Measurements from ENCODE around the gene RAMP2.

Gene RAMP2

DNA sequence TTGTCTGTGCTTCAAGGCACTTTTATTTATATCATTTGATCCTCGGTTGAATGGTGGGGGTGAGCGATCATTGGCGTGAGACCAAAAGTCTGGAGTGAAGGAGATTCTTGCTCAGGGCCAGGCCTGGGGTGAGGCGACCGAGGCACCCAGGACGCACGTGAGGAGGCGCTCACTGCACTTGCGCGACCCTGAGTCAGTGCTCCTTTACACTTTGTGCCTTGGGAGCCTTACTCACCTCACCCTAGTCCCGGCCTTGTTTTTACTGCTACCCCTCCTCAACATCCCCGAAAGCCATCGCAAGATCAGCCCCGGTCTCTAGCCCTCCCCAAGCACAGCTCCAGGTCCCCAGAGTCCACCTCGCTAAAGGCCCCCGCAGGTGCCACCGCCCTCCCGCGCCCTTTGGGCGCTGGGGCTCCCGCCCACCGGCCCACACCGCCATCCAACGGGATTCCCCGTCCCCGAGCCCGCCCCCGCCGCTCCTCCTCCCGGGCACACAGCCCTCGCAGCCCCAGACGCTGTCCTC lies 16.7 kb upstream of the RAMP2 start (continued):
- TF ChIP-seq, protein P1, sequence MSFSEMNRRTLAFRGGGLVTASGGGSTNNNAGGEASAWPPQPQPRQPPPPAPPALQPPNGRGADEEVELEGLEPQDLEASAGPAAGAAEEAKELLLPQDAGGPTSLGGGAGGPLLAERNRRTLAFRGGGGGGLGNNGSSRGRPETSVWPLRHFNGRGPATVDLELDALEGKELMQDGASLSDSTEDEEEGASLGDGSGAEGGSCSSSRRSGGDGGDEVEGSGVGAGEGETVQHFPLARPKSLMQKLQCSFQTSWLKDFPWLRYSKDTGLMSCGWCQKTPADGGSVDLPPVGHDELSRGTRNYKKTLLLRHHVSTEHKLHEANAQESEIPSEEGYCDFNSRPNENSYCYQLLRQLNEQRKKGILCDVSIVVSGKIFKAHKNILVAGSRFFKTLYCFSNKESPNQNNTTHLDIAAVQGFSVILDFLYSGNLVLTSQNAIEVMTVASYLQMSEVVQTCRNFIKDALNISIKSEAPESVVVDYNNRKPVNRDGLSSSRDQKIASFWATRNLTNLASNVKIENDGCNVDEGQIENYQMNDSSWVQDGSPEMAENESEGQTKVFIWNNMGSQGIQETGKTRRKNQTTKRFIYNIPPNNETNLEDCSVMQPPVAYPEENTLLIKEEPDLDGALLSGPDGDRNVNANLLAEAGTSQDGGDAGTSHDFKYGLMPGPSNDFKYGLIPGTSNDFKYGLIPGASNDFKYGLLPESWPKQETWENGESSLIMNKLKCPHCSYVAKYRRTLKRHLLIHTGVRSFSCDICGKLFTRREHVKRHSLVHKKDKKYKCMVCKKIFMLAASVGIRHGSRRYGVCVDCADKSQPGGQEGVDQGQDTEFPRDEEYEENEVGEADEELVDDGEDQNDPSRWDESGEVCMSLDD (tag by site-specific recombination; IDR thresholded peaks at IDR 0.05): peak; percentile 68; the same call in 1 of the 2 replicates
- TF ChIP-seq ZNF302 (tag by site-specific recombination; IDR thresholded peaks at IDR 0.05; ENCODE audit: low read depth) (no peak), ZNF146 (tag by site-specific recombination; IDR thresholded peaks at IDR 0.05) (no peak), ZNF10 (tag by site-specific recombination; IDR thresholded peaks at IDR 0.05) (no peak), ZBTB11 (tag by site-specific recombination; conservative IDR thresholded peaks at IDR 0.05; ENCODE audit: low read depth) (no peak; the same call in 1 of the 2 replicates), ZNF184 (tag by site-specific recombination; IDR thresholded peaks at IDR 0.05) (no peak), AEBP2 (tag by site-specific recombination; IDR thresholded peaks at IDR 0.05; ENCODE audit: borderline replicate concordance) (no peak), ZFP69B (tag by site-specific recombination; IDR thresholded peaks at IDR 0.05) (no peak), ZNF513 (tag by site-specific recombination; IDR thresholded peaks at IDR 0.05) (no peak), ZNF529 (tag by site-specific recombination; IDR thresholded peaks at IDR 0.05; ENCODE audit: insufficient replicate concordance) (no peak), ZBTB26 (tag by site-specific recombination; optimal IDR thresholded peaks at IDR 0.05) (no peak), ZNF404 (tag by site-specific recombination; IDR thresholded peaks at IDR 0.05) (no peak), ZNF140 (tag by site-specific recombination; IDR thresholded peaks at IDR 0.05) (no peak)
- TF ChIP-seq, protein P2, sequence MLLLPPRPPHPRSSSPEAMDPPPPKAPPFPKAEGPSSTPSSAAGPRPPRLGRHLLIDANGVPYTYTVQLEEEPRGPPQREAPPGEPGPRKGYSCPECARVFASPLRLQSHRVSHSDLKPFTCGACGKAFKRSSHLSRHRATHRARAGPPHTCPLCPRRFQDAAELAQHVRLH (tag by site-specific recombination; IDR thresholded peaks at IDR 0.05): no peak
- TF ChIP-seq, protein P3, sequence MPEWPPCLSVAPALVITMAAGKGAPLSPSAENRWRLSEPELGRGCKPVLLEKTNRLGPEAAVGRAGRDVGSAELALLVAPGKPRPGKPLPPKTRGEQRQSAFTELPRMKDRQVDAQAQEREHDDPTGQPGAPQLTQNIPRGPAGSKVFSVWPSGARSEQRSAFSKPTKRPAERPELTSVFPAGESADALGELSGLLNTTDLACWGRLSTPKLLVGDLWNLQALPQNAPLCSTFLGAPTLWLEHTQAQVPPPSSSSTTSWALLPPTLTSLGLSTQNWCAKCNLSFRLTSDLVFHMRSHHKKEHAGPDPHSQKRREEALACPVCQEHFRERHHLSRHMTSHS (tag by site-specific recombination; IDR thresholded peaks at IDR 0.05): no peak
- TF ChIP-seq, protein P4, sequence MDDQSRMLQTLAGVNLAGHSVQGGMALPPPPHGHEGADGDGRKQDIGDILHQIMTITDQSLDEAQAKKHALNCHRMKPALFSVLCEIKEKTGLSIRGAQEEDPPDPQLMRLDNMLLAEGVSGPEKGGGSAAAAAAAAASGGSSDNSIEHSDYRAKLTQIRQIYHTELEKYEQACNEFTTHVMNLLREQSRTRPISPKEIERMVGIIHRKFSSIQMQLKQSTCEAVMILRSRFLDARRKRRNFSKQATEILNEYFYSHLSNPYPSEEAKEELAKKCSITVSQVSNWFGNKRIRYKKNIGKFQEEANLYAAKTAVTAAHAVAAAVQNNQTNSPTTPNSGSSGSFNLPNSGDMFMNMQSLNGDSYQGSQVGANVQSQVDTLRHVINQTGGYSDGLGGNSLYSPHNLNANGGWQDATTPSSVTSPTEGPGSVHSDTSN (CRISPR knock-in tag; IDR thresholded peaks at IDR 0.05): no peak
- TF ChIP-seq, protein P5, sequence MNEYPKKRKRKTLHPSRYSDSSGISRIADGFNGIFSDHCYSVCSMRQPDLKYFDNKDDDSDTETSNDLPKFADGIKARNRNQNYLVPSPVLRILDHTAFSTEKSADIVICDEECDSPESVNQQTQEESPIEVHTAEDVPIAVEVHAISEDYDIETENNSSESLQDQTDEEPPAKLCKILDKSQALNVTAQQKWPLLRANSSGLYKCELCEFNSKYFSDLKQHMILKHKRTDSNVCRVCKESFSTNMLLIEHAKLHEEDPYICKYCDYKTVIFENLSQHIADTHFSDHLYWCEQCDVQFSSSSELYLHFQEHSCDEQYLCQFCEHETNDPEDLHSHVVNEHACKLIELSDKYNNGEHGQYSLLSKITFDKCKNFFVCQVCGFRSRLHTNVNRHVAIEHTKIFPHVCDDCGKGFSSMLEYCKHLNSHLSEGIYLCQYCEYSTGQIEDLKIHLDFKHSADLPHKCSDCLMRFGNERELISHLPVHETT (tag by site-specific recombination; IDR thresholded peaks at IDR 0.05): 0 out of 2 replicates have a peak, but pooled peaks have one; percentile 19
- TF ChIP-seq, protein P6, sequence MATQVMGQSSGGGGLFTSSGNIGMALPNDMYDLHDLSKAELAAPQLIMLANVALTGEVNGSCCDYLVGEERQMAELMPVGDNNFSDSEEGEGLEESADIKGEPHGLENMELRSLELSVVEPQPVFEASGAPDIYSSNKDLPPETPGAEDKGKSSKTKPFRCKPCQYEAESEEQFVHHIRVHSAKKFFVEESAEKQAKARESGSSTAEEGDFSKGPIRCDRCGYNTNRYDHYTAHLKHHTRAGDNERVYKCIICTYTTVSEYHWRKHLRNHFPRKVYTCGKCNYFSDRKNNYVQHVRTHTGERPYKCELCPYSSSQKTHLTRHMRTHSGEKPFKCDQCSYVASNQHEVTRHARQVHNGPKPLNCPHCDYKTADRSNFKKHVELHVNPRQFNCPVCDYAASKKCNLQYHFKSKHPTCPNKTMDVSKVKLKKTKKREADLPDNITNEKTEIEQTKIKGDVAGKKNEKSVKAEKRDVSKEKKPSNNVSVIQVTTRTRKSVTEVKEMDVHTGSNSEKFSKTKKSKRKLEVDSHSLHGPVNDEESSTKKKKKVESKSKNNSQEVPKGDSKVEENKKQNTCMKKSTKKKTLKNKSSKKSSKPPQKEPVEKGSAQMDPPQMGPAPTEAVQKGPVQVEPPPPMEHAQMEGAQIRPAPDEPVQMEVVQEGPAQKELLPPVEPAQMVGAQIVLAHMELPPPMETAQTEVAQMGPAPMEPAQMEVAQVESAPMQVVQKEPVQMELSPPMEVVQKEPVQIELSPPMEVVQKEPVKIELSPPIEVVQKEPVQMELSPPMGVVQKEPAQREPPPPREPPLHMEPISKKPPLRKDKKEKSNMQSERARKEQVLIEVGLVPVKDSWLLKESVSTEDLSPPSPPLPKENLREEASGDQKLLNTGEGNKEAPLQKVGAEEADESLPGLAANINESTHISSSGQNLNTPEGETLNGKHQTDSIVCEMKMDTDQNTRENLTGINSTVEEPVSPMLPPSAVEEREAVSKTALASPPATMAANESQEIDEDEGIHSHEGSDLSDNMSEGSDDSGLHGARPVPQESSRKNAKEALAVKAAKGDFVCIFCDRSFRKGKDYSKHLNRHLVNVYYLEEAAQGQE (tag by site-specific recombination; IDR thresholded peaks at IDR 0.05): no peak

Data from HEK293 (cell line).